PC-9 (cell line): ENCODE data around the gene ROBO1. TPM values are rescaled to one million over a fixed set of nuclear protein-coding genes. Genes with fewer than 3 reads are reported as not detected.
"Not testable (repeated sequence)": the region's sequence is repeated elsewhere in the genome, so short reads cannot be mapped to it uniquely, and the experiment has no call there.

ENCODE experiments used
- BruUV-seq: library from RNA; stranded (reverse); fragments of 400-500 nt; replicated peaks from 2 replicates; lab custom pipeline; 2021; lab: Mats Ljungman, UMichigan
- CTCF ChIA-PET: fragments of 300-600 bp; sonication (Branson Sonifier 250); formaldehyde crosslinking; loops from one replicate; lab custom pipeline; 2022; ENCODE audit warnings: antibody characterized with exemption; lab: Charles Lee
- POLR2A ChIA-PET: fragments of 300-600 bp; sonication (Branson Sonifier 250); formaldehyde crosslinking; loops from one replicate; lab custom pipeline; 2022; ENCODE audit warnings: antibody characterized with exemption; ENCODE audit not compliant: unreplicated experiment; lab: Charles Lee
- DNase-seq, 2 experiments: peaks; one replicate each; pipeline versions ENCODE4 v3.0.0 to v3.0.0-alpha.2; 2015 to 2022; ENCODE audit warnings: mixed read lengths in 1 of 2
- H2AFZ ChIP-seq: fragments of 200-600 bp; sonication (generic); 2 replicates; pipeline ENCODE4 v1.8.1; 2017; ENCODE audit warnings: antibody characterized with exemption
- H3F3A ChIP-seq: fragments of 200-600 bp; sonication (generic); 2 replicates; pipeline ENCODE4 v1.8.1; 2017; ENCODE audit warnings: antibody characterized with exemption, mild to moderate bottlenecking, low read depth; ENCODE audit not compliant: insufficient read depth
- H3K27ac ChIP-seq: fragments of 200-600 bp; sonication (generic); 2 replicates; pipeline ENCODE4 v1.6.1; 2016; ENCODE audit warnings: mixed run types
- H3K27me3 ChIP-seq: fragments of 200-600 bp; sonication (generic); 2 replicates; pipeline ENCODE4 v1.6.1; 2016; ENCODE audit warnings: low read depth, mixed run types; ENCODE audit not compliant: insufficient read depth
- H3K36me3 ChIP-seq: fragments of 200-600 bp; sonication (generic); 2 replicates; pipeline ENCODE4 v1.6.1; 2016; ENCODE audit warnings: low read depth, mixed run types
- H3K4me1 ChIP-seq: fragments of 200-600 bp; sonication (generic); replicated peaks from 2 replicates; pipeline ENCODE4 v1.6.1; 2016; ENCODE audit warnings: mixed run types; ENCODE audit not compliant: insufficient read depth
- H3K4me2 ChIP-seq: fragments of 200-600 bp; sonication (generic); 2 replicates; pipeline ENCODE4 v1.6.1; 2017; ENCODE audit warnings: mixed run types
- H3K4me3 ChIP-seq: fragments of 200-600 bp; sonication (generic); 2 replicates; pipeline ENCODE4 v1.6.1; 2016; ENCODE audit warnings: mixed run types
- H3K79me2 ChIP-seq: fragments of 200-600 bp; sonication (generic); 2 replicates; pipeline ENCODE4 v1.6.1; 2017; ENCODE audit warnings: low read depth, mixed run types
- H3K9me2 ChIP-seq: fragments of 200-600 bp; sonication (generic); 2 replicates; pipeline ENCODE4 v1.8.1; 2017; ENCODE audit warnings: mild to moderate bottlenecking; ENCODE audit not compliant: insufficient read depth
- H3K9me3 ChIP-seq: fragments of 200-600 bp; sonication (generic); 2 replicates; pipeline ENCODE4 v1.8.1; 2016; ENCODE audit warnings: low read depth; ENCODE audit not compliant: insufficient read depth
- H4K20me1 ChIP-seq: fragments of 200-600 bp; sonication (generic); 2 replicates; pipeline ENCODE4 v1.8.1; 2017; ENCODE audit not compliant: insufficient read depth
- EZH2 ChIP-seq: fragments of 200-600 bp; sonication (generic); IDR thresholded peaks from 2 replicates; pipeline ENCODE4 v1.8.0; 2017; ENCODE audit warnings: antibody characterized with exemption, low read depth
- intact Hi-C: fragments of 100-400 bp; cut with micrococcal nuclease; formaldehyde crosslinking; loops from one replicate; pipeline ENCODE4 v1.10.0; 2022; ENCODE audit not compliant: unreplicated experiment
- total RNA-seq: library from RNA; stranded (reverse); gene quantifications from 2 replicates; pipeline ENCODE4 v1.2.3, GENCODE V29; 2021
- TF ChIP-seq, protein P1 (sequence below): fragments of 200-600 bp; sonication (generic); conservative IDR thresholded peaks from 2 replicates; pipeline ENCODE4 v1.6.1; 2017; ENCODE audit warnings: mixed run types, antibody characterized with exemption, mild to moderate bottlenecking, moderate library complexity

Gene ROBO1
- total RNA-seq, 1 experiment from 2014 or later = 17.5 TPM

DNA sequence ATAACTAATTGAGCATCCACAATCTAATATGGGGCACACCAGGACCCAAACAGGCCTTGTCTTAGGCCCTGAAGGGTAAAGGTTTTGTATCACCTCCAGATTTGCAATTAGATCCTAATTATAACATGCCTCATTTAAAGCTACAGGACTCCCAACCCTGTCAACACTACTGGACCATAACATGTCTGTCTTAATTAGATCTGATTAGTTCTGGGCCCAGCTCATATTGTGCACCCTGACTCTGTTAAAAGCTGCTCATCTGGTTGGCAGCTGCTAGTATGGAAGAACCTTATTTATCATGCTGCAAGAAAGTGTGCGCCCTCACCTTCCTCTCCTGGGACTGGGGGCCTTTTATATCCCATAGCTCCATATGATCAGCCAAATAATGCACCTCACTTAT is 457.8 kb downstream of the ROBO1 start:
- no peaks in the 10 kb centered on the region for H3K4me1 ChIP-seq
- intact Hi-C loops = no loop called here
- H3F3A ChIP-seq = no peaks in the 10 kb centered on the region
- BruUV-seq = no TSS peak
- H3K27ac ChIP-seq = no peak overlapping the region
- no peak overlapping the region for H3K4me3 ChIP-seq
- no peaks in the 10 kb centered on the region for H3K27me3 ChIP-seq
- no peaks in the 10 kb centered on the region for H4K20me1 ChIP-seq
- no peaks in the 10 kb centered on the region for H3K36me3 ChIP-seq
- H3K4me2 ChIP-seq = no peak overlapping the region
- POLR2A ChIA-PET = no interaction called here
- H2AFZ ChIP-seq = no peak overlapping the region
- CTCF ChIA-PET = no interaction called here
- DNase-seq = no peak
- H3K9me2 ChIP-seq = no peaks in the 10 kb centered on the region; the same call in 1 of the 2 replicates
- H3K79me2 ChIP-seq = no peaks in the 10 kb centered on the region
- no peak for TF ChIP-seq EZH2
- TF ChIP-seq, protein P1, sequence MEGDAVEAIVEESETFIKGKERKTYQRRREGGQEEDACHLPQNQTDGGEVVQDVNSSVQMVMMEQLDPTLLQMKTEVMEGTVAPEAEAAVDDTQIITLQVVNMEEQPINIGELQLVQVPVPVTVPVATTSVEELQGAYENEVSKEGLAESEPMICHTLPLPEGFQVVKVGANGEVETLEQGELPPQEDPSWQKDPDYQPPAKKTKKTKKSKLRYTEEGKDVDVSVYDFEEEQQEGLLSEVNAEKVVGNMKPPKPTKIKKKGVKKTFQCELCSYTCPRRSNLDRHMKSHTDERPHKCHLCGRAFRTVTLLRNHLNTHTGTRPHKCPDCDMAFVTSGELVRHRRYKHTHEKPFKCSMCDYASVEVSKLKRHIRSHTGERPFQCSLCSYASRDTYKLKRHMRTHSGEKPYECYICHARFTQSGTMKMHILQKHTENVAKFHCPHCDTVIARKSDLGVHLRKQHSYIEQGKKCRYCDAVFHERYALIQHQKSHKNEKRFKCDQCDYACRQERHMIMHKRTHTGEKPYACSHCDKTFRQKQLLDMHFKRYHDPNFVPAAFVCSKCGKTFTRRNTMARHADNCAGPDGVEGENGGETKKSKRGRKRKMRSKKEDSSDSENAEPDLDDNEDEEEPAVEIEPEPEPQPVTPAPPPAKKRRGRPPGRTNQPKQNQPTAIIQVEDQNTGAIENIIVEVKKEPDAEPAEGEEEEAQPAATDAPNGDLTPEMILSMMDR = no peak
- H3K9me3 ChIP-seq = no peaks in the 10 kb centered on the region

DNA sequence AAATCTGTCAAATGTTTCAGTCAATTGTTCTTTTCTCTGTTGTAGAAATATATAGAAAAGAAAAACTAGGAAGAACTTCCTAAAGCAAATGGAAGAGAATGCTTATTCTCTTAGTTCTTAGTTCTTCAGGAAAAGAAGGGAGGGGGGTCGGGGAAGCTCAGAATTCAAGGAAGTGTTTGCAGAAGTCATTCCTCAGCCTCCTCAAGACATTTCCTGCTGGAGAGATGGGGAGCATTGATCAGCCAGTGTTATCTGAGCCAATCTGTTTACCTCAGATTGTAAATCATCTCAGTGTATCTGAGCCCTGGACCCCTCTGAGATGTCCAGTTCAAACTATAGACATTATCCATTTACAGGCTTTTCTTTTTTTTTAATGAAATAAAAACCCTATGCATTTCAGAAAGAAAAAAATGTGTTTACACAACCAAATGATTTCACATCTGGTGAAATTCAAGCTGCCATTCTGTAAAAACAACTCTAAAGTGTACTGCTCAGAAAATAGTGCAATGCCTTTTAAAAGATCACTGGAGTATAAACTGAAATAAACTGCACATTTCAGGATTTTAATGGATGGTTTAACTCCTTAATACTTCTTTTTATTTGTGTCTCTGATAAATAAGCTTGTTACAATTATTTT is 460.7 kb downstream of the ROBO1 start:
- no peak overlapping the region for H3K27ac ChIP-seq
- TF ChIP-seq EZH2 = no peak
- TF ChIP-seq, protein P1 = no peak
- no peaks in the 10 kb centered on the region for H4K20me1 ChIP-seq
- ChIA-PET POLR2A (no interaction called here), CTCF (no interaction called here)
- no peaks in the 10 kb centered on the region for H3K4me1 ChIP-seq
- no peak overlapping the region for H2AFZ ChIP-seq
- intact Hi-C loops = no loop called here
- H3K79me2 ChIP-seq = no peaks in the 10 kb centered on the region
- no peaks in the 10 kb centered on the region for H3K9me3 ChIP-seq
- H3K4me2 ChIP-seq = no peak overlapping the region
- H3F3A ChIP-seq = no peaks in the 10 kb centered on the region
- DNase-seq = no peak
- no peaks in the 10 kb centered on the region for H3K36me3 ChIP-seq
- no TSS peak for BruUV-seq
- no peaks in the 10 kb centered on the region for H3K9me2 ChIP-seq
- no peaks in the 10 kb centered on the region for H3K27me3 ChIP-seq
- H3K4me3 ChIP-seq = no peak overlapping the region

DNA sequence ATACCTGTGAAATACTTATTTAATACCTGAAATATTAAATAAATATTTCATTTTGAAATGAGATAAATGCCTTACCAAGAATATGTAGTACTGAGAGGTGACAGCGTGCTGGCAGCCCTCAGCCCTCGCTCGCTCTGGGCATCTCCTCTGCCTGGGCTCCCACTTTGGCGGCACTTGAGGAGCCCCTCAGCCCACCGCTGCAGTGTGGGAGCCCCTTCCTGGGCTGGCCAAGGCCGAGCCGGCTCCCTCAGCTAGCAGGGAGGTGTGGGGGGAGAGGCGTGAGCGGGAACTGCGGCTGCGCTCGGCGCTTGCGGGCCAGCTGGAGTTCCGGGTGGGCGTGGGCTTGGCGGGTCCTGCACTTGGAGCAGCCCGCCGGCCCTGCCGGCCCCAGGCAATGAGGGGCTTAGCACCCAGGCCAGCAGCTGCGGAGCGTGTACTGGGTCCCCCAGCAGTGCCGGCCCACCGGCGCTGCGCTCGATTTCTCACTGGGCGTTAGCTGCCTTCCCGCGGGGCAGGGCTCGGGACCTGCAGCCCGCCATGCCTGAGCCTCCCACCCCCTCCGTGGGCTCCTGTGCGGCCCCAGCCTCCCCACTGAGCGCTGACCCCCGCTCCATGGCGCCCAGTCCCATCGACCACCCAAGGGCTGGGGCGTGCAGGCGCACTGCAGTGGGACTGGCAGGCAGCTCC is 467.7 kb downstream of the ROBO1 start:
- H3K27me3 ChIP-seq, H2AFZ ChIP-seq, H3K9me3 ChIP-seq, intact Hi-C loops, H3K4me1 ChIP-seq, H3K36me3 ChIP-seq, H3K79me2 ChIP-seq, POLR2A ChIA-PET, H3K27ac ChIP-seq, H4K20me1 ChIP-seq, H3K4me2 ChIP-seq, H3K9me2 ChIP-seq, DNase-seq, CTCF ChIA-PET, BruUV-seq, H3K4me3 ChIP-seq: not testable (repeated sequence)
- peaks cover 16% of the 10 kb centered on the region; the same call in 1 of the 2 replicates for H3F3A ChIP-seq
